ENCODE results near the gene MAGEA9B.
"Not testable (repeated sequence)": the region's sequence is repeated elsewhere in the genome, so short reads cannot be mapped to it uniquely, and the experiment has no call there.

Gene MAGEA9B
- 0 reads per million in 4 donors for total RNA-seq

GRCh38 chrX:149587359-149587758 lies at the start of gene MAGEA9B:
Gene MAGEA9B, minus strand, starts transcription at chrX:149587459. Its CDS starts 4,280 bp downstream, at chrX:149583179.
- DNase-seq = not testable (repeated sequence)

- no peak for DNase-seq
These were observed 46.3 kb upstream of the MAGEA9B start for GRCh38 chrX:149633511-149633910.

- DNase-seq = peak; percentile 54 to 74 (median 68)
These were observed 44.2 kb upstream of the MAGEA9B start, which contains the start of gene TMEM185A for GRCh38 chrX:149631234-149632165. Gene TMEM185A, minus strand, starts transcription at chrX:149631792. Its CDS starts 212 bp downstream, at chrX:149631580.

- no peak for DNase-seq
These were observed 43.5 kb upstream of the MAGEA9B start for GRCh38 chrX:149630681-149631233.

- DNase-seq = no peak
These were observed 42.6 kb upstream of the MAGEA9B start for GRCh38 chrX:149629730-149630387.

- no peak for DNase-seq
These were observed 41.5 kb upstream of the MAGEA9B start for GRCh38 chrX:149628768-149629167.

- DNase-seq = no peak
These were observed 41.0 kb upstream of the MAGEA9B start for GRCh38 chrX:149628280-149628679.

- not testable (repeated sequence) for DNase-seq
These were observed 39.6 kb upstream of the MAGEA9B start for GRCh38 chrX:149626829-149627228.

- not testable (repeated sequence) for DNase-seq
These were observed 32.4 kb upstream of the MAGEA9B start for GRCh38 chrX:149619662-149620061.

GRCh38 chrX:149618871-149619270 lies 31.6 kb upstream of the MAGEA9B start:
- no peak for DNase-seq

GRCh38 chrX:149611623-149612175 lies 24.4 kb upstream of the MAGEA9B start:
- no peak for DNase-seq

- DNase-seq = no peak
These were observed 23.3 kb upstream of the MAGEA9B start for GRCh38 chrX:149610511-149610910.

- no peak for DNase-seq
These were observed 20.4 kb upstream of the MAGEA9B start for GRCh38 chrX:149607699-149608098.

GRCh38 chrX:149605248-149605885 lies 18.1 kb upstream of the MAGEA9B start:
- not testable (repeated sequence) for DNase-seq

GRCh38 chrX:149598603-149599002 lies 11.3 kb upstream of the MAGEA9B start:
- not testable (repeated sequence) for DNase-seq

- not testable (repeated sequence) for DNase-seq
These were observed 8.7 kb upstream of the MAGEA9B start for GRCh38 chrX:149595943-149596342.

- not testable (repeated sequence) for DNase-seq
These were observed 8.0 kb upstream of the MAGEA9B start, which contains the start of gene HSFX2 for GRCh38 chrX:149595214-149595613. Gene HSFX2, minus strand, starts transcription at chrX:149595314. Its CDS starts 614 bp downstream, at chrX:149594700.

GRCh38 chrX:149590993-149591392 lies 3.7 kb upstream of the MAGEA9B start:
- DNase-seq = not testable (repeated sequence)

- not testable (repeated sequence) for DNase-seq
These were observed 1.6 kb downstream of the MAGEA9B start for GRCh38 chrX:149585631-149586030.

- not testable (repeated sequence) for DNase-seq
These were observed 13.8 kb downstream of the MAGEA9B start for GRCh38 chrX:149573456-149573855.

GRCh38 chrX:149572743-149573142 lies 14.5 kb downstream of the MAGEA9B start:
- DNase-seq = no peak

GRCh38 chrX:149571770-149572169 lies 15.5 kb downstream of the MAGEA9B start:
- DNase-seq = no peak

Measured in T-helper 1 cell (primary cell).